ENCODE data around the gene NEK10.

The NEK10 gene

GRCh38 chr3:27216955-27217552, 152.1 kb downstream of the NEK10 start:
- TF ChIP-seq MYC (IDR thresholded peaks at IDR 0.05; ENCODE audit: low read depth, low read length) = no peak
- no peak for TF ChIP-seq MAX (IDR thresholded peaks at IDR 0.05; ENCODE audit: low read depth, low read length)
- no peak for TF ChIP-seq POLR2A (IDR thresholded peaks at IDR 0.05; ENCODE audit: extremely low read depth, insufficient read length)
- no peak for TF ChIP-seq CTCF (IDR thresholded peaks at IDR 0.05; ENCODE audit: low read depth, low read length)
- no peak overlapping the region for H3K4me3 ChIP-seq (ENCODE audit: low read depth, low read length)
- no peak for DNase-seq (ENCODE audit: low read depth)

GRCh38 chr3:27216295-27216855, 152.8 kb downstream of the NEK10 start:
- TF ChIP-seq POLR2A (IDR thresholded peaks at IDR 0.05; ENCODE audit: extremely low read depth, insufficient read length) = no peak
- TF ChIP-seq MYC (IDR thresholded peaks at IDR 0.05; ENCODE audit: low read depth, low read length) = no peak
- TF ChIP-seq CTCF (IDR thresholded peaks at IDR 0.05; ENCODE audit: low read depth, low read length) = no peak
- no peak for TF ChIP-seq MAX (IDR thresholded peaks at IDR 0.05; ENCODE audit: low read depth, low read length)
- H3K4me3 ChIP-seq (ENCODE audit: low read depth, low read length) = no peak overlapping the region
- DNase-seq (ENCODE audit: low read depth) = no peak

GRCh38 chr3:27213450-27213849, 155.7 kb downstream of the NEK10 start:
- no peak overlapping the region for H3K4me3 ChIP-seq (ENCODE audit: low read depth, low read length)
- TF ChIP-seq MYC (IDR thresholded peaks at IDR 0.05; ENCODE audit: low read depth, low read length) (no peak), MAX (IDR thresholded peaks at IDR 0.05; ENCODE audit: low read depth, low read length) (no peak), POLR2A (IDR thresholded peaks at IDR 0.05; ENCODE audit: extremely low read depth, insufficient read length) (no peak), CTCF (IDR thresholded peaks at IDR 0.05; ENCODE audit: low read depth, low read length) (no peak)
- no peak for DNase-seq (ENCODE audit: low read depth)

GRCh38 chr3:27209617-27210264, 159.4 kb downstream of the NEK10 start:
- no peak for DNase-seq (ENCODE audit: low read depth)
- TF ChIP-seq CTCF (IDR thresholded peaks at IDR 0.05; ENCODE audit: low read depth, low read length) (no peak), MYC (IDR thresholded peaks at IDR 0.05; ENCODE audit: low read depth, low read length) (no peak), POLR2A (IDR thresholded peaks at IDR 0.05; ENCODE audit: extremely low read depth, insufficient read length) (no peak), MAX (IDR thresholded peaks at IDR 0.05; ENCODE audit: low read depth, low read length) (no peak)
- H3K4me3 ChIP-seq (ENCODE audit: low read depth, low read length) = no peak overlapping the region

- TF ChIP-seq MYC (IDR thresholded peaks at IDR 0.05; ENCODE audit: low read depth, low read length) (no peak), MAX (IDR thresholded peaks at IDR 0.05; ENCODE audit: low read depth, low read length) (no peak), POLR2A (IDR thresholded peaks at IDR 0.05; ENCODE audit: extremely low read depth, insufficient read length) (no peak), CTCF (IDR thresholded peaks at IDR 0.05; ENCODE audit: low read depth, low read length) (no peak)
- H3K4me3 ChIP-seq (ENCODE audit: low read depth, low read length) = no peak overlapping the region
- DNase-seq (ENCODE audit: low read depth) = no peak
These were observed 160.1 kb downstream of the NEK10 start for GRCh38 chr3:27208961-27209616.
